Colon (tissue), 2 donors: Measurements from ENCODE around the gene FKBP9.
"Not testable (repeated sequence)": the region's sequence is repeated elsewhere in the genome, so short reads cannot be mapped to it uniquely, and the experiment has no call there.

Experiments
- FAIRE-seq: peaks from 2 replicates; lab custom pipeline; 2012; peaks lifted over from hg19 to GRCh38; lab: Jason Lieb, UNC
- donor health status: control.
- donor health status: control.

FKBP9 gene

DNA sequence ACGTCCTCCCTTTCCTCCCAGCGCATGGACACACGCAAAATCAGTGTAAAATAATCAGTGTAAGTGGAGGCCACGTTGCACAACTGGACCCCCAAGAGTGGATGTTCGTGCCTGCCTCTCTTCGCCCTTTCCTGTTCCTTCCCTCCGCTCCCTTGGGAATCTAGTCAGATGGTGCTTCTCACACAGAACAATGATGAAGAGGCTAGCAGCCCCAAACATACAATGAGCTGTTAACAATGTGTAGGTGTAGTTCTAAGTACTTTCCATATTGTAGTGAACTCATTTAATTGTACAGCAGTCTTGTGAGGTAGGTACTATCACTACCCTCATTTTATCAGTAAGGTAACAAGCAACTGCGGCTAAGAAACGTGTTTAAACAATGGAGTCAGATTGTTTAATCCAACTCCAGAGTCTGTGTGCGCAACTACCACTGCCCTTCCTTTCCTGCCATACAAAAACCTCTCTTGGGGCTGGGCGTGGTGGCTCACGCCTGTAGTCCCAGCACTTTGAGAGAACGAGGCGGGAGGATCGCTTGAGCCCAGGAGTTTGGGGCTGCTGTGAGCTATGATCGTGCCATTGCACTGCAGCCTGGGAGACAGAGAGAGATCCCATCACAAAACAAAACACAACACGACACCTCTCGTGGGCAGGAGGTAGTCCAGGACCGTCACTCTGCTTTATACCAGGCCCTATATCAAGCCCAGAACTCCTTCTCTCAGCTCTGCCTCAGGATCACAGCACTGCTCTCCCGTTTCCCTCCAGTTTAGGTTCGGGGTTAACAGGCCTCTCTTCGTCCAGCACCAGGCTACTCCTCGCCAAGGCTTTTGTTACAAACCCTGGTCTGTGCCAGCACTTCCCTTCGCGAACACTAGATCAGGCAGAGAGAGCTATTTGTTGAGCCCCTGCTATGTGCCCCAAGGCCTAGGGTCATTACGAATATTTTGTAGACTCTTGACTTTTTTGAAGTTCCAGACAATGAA lies 1.1 kb downstream of the FKBP9 start:
- no peak for FAIRE-seq

DNA sequence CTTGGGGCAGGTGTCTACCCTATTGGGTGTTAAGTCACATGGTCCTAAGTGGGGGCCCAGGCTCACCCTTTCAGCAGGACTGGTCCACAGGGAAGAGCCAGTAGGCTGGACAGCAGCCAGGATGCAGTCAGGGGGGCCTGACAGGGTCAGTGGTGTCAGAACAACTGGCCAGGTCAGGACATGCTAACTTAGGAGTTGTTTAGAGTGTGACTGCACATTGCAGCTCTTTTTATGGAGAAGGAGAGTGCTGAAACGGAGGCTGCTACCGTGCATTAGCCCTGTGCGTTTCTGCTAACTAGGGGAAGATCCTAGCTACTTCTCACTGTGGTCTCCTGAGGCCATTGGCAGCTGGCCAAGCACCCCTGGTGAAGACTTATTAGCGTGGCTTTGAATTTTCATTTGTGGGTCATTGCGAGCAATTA lies 6.7 kb downstream of the FKBP9 start:
- not testable (repeated sequence) for FAIRE-seq

DNA sequence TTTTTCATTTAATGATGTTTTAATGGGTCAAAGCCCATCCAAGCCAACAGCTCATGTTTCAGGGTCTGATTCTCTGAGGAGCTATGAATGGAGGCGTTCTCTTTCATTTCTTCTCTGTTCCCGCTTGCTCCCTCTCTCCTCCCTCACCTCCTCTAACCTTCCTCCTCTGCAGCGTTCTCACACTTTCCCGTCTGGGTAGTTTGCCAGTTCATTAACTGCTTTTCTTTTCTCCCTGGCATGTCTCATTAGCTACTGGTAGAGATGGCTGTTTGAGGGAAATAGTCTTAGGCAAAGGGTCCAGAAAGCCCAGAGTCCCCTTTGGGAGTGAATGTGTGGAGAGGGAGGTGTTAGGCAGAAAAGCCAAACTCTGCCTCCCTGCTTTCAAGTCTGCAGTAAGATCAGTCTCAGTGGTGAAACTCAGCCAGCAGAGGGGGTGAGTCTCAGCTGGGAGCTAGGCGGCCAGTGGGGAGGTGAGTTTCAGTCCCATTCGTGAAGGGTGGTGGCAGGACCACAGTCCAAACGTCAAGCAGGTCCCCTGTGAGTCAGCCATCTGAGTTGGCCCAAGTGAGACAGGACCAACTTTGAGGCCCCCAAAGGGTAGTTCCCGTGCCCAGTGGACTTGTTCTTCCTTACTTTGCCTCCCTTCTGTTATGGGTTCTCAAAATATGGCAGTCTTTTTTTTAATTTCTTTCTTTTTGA lies 7.4 kb downstream of the FKBP9 start:
- FAIRE-seq: not testable (repeated sequence)

DNA sequence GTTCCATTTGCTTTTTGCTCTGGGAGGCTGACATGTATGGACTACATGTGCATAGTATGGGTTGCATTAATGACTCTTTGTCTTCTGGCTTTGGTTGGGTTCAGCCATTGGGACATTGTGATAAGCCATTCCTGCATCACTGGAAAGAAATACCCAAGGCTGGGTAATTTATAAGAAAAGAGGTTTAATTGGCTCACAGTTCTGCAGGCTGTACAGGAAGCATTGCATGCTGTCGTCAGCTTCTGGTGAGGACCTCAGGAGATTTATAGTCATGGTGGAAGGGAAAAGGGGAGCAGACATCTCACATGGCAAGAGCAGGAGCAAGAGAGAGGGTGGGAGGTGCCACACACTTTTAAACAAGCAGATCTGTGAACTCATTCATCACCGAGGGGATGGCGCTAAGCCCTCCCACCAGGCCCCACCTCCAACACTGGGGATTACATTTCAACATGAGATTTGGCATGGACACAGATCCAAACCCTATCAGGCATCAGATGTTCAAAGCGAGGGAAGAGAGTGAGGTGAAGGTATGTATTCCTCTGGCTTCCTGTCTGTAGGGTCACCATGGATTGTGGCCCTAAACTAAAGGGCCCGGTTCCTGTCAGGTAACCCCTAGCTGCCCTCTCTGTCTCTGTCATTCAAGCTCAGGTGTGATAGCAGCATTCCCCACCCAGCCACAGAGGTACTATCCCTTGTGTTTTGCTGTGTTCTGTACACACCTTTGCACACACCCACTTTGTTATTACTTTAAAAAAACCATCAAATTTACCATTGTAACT lies 9.4 kb downstream of the FKBP9 start:
- FAIRE-seq: not testable (repeated sequence)

DNA sequence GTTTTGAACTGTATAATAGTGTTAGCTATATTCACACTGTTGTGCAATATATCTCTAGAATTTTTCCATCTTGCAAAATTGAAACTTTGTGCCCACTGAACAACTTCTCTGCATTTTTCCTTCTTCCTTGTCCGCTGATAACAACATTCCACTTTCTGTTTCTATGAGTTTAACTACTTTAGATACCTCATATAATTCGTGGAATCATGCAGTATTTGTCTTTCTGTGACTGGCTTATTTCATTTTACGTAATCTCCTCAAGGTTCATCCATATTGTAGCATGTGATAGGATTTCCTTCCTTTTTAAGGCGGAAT lies 10.0 kb downstream of the FKBP9 start:
- not testable (repeated sequence) for FAIRE-seq

DNA sequence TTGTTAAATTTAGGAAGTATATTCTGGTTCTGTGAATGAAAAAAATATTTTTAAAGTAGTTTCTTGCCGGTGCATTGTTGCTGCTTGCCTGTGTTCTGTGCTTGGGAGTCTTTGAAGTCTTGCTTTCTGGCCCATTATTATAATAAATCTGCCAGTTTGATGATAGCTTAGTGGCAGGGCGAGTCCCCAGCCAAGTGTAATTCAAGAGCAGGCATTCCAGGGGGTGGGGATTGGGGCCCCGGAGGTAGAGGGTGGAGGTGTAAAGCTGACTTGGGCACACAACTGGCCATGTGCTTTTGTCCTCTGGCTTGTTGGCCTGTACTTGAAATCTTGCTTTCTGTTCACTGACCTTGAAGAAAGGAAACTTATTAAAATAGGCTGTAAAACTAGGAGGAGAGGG lies 14.7 kb downstream of the FKBP9 start:
- not testable (repeated sequence) for FAIRE-seq

DNA sequence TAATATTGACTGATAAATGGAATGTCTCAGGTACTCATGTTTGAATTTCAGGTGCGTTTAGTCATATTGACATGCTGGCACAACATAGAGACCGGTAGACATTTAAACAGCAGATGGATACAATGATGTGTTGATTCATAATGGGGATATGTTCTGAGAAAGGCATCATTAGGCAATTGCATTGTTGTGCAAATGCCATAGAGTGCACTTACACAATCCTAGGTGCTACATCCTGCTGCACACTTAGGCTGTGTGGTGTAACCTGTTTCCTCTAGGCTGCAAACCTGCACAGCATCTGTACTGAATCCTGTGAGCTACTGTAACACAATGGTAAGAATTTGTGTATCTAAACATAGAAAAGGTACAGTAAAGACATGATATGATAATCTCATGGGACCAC lies 19.9 kb downstream of the FKBP9 start:
- FAIRE-seq: not testable (repeated sequence)

DNA sequence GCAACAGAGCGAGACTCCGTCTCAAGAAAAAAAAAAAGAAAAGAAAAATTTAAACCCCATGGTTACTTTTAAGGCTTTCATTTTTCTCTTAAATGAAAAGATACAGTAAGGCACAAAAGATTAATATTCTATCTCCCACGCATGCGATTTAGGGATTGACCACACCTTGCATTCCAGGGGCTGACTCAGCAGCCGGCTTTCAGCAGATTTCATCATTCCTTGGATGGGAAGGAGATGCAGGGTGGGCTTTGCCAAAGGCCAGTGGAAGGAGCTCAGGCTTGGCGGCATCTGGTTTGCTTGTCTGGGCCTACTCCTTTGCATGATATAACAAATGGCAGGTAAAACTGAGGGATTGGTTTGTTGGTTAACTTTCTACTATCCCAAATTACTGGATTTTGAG lies 22.0 kb downstream of the FKBP9 start:
- not testable (repeated sequence) for FAIRE-seq

DNA sequence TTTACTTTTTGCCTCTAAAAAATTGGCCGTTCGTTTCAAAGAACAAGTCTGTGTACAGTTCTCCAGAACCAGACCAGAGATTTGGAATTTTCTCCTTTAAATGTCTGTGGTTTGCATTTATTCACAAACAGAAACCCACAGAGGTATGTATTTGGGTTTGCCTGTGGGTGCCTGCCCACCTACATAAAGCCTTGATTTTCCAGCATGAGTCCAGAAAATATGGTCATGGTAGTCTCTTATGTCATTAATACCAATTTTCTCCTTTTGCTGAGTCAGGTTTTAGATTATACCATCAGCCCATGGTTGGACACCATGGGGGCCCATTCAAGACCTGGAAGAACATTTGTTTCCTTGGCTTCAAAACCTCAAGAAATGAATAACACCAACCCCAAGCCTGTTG lies 22.7 kb downstream of the FKBP9 start:
- not testable (repeated sequence) for FAIRE-seq

DNA sequence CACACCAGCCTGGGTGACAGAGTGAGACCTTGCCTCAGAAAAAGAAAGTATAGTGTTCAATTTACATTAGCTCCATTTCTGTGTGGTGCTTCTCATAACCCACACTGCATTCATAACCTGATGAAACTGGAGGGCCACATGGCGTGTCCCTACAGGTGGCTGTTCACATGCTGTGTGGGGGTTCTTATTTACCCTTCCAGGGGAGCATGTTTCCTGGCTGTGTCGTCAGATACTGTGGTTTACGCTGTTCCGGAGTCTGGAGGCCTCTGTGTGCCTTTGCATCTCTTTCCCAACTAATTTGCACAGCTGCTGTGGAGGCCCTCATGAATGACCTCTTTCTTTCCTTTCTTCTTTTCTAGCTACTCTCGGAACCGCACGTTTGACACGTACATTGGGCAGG lies 30.9 kb downstream of the FKBP9 start:
- FAIRE-seq: not testable (repeated sequence)

DNA sequence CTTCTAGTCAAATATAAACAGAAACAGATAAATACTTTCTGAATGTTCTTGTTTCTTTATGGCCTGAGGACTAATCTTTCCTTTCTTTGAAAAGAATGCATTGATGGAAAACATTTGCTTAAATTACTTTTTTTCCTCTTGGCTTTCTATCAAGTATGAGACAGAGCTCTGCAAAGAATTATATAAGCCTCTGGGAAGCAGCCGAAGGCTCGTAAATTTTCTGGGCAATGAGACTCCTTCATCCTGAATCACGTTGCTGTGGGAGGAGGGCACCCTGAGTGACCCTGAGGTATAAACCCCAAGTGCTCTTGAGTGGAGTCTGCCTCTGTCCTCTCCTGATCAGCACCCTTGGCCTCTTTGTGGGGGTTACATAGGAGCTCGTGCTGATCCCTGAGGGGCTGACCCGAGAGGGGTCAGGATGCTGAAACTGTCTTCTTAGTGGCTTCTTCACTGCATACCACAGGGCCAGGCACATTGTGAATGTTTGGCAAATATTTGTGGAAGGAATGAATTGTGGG lies 33.9 kb downstream of the FKBP9 start:
- not testable (repeated sequence) for FAIRE-seq

DNA sequence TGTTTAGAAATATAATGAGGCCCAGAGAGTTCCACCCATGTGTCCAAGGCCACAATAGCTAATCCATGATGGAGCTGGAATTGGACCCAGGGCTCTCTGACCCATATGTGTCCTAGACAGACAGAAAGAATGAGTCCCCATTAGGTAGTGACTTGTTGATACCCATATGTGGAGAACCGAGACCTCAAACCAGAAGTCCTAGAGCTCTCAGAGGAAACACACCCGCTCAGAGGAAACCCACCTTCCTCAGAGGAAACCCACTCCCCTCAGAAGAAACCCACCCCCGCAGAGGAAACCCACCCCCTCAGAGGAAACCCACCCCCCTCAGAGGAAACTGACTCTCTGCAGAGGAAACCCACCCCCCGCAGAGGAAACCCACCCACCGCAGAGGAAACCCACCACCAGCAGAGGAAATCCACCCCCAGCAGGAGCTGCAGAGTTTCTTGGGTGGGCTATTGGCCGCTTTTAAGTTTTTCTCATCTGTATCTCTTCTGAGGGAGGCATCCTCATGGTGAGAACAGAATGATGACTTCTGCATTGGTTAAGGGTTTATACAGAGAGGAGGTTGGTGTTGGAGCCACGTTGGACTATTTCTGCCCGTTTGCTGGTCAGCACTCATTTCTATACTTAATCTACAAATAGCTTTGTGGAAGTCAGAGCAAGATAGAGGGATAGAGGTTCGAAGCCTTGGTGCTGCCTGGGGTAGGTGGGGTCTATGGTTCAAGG lies 34.9 kb downstream of the FKBP9 start:
- FAIRE-seq: not testable (repeated sequence)

DNA sequence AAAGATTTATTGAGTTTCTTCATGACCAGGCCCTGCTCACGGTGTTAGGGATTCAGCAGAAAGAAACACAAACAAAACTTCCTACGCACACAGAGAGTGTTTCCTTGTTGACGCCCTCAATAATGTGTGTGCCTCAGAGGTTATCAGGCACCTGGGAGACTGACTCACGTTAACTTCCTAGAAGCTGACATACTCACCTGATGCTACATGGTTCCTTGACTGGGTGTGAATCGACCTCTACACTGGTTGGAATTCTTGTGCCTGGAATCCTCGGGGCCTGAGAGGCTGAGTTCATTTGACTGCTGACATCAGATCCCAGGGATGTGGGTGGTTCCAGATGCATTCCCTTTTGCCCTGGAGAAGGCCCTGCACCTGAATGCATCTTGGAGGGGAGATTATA lies 35.5 kb downstream of the FKBP9 start:
- peak; percentile 68 for FAIRE-seq

DNA sequence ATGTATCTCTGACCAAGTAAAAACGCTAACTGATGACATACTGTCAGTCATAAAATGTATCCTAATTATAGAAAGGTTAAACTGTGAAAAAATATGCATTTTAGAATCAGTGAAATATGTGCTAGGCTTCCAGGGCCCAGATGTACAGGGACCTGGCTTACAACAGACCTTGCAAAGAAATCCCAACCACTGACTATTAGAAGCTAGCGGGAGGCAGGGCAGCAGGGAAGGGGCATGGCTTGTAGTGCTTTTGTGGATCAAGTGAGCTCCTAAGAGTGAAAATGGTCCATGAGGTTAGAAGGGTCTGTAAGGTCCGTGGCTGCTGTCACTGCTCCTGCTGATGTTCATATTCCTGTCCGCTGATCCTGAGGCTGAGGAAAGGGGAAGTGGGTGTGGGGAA lies 40.7 kb downstream of the FKBP9 start:
- FAIRE-seq: not testable (repeated sequence)

DNA sequence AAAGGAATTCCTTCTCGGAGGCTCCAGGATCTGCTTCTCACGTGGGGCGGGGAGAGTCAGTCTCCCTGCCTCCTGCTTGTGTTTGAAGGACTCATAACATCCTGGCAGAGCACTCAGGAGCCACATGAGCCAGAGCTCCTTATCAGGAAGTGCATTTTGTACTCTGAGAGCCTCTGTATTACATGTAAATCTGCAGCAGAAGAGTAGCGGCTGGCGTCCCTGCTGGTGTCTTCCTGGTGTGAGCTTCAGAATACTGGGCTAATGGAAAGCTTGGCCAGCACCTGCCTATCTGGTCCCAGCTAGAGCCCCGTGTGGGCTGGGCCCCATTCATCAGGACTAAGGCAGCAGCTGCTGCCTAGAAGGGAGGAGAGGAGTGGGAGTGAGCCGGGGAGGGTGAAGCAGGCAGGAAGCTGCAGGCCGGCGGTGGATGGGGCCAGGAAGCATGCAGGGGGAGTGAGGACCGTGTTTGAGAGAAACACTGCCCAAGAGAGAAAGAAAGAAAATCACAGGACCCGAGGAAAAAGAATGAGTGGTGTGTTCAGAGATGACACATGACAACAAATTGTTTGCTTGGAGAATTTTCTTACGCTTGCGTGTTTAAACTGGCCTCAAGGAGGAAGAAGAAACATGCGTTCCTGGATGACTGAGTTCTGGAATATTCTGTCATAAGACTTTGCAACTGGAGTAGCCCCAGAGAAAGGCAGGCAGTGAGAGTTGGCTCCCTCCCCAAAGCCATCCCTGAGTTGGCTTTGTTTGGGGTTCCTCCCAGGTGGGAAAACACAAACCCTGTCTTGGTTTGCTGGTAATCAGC lies 41.3 kb downstream of the FKBP9 start:
- FAIRE-seq: not testable (repeated sequence)

DNA sequence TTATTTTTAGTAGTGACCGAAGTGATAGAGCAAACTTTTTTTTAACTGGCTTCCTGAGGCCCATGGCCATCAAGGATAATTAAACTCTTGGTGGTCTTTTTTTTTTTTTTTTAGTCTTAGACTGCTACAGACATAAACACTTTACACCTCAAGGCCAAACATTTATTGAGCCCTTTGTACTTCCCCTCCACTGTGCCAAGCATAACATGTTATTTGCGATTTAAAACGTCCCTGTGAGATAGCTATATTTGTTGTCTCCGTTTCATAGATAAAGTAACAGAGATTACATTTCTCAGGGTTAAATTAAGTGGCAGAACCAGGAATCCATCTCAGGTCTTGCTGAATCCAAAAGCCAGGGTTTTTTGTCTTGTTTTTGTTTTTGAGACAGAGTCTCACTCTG lies 42.1 kb downstream of the FKBP9 start:
- FAIRE-seq: not testable (repeated sequence)

DNA sequence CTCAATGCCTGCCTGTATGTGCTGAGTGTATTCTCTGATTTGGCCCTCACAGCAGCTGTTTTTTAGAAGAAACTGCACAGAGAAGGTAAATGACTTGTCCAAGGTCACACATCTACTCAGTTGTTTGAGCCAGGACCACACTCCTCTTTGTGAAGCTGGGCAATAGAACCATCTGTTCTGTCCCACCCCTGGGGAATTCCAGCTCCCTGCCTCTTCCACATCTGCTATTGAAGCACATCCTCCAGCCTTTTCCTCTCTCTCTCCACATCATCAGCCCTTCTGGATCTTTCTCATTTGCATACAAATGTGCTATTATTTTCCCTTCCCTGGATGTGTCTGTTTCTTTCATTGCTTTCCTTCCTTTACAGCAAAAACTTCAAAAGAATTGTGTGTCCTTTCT lies 45.9 kb downstream of the FKBP9 start:
- not testable (repeated sequence) for FAIRE-seq

DNA sequence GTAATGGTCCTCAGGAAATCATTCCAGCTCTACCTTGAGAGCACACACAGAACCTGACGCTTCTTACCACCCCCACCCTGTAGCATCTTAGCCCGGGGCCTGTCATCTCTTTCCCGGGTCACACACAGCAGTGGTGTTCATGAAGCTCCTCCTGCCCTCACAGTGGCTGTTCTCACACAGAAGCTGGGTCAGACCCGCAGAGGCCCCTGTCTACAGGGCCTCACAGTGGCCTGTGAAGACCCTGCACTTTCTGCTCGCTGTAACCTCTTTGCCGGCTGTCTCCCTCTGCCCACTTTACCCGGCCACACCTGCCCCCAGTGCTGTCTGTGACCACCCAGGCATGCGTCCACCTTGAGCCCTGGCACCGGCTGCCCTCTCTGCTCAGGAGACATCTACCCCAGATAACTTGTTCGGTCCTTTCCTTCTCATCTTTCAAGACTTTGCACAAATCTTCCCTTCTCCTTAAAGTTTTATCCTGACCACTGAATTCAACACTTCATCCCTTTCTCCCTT lies 46.9 kb downstream of the FKBP9 start:
- not testable (repeated sequence) for FAIRE-seq

DNA sequence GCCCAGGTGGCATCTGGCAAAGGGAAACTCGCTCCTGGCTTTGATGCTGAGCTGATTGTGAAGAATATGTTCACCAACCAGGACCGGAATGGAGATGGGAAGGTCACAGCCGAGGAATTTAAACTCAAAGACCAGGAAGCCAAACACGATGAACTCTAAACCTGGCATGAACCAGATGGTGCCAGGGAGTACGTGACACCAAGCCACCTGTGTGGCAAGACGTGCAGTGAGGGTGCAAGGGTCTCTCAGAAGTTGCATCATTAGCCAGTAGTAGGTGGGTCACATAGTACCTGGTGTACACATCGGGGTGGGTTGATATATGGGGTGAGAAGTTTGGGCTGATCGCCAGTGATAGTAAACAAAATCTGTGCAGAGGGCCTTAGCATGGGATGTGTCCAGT lies 48.0 kb downstream of the FKBP9 start:
- FAIRE-seq: not testable (repeated sequence)

DNA sequence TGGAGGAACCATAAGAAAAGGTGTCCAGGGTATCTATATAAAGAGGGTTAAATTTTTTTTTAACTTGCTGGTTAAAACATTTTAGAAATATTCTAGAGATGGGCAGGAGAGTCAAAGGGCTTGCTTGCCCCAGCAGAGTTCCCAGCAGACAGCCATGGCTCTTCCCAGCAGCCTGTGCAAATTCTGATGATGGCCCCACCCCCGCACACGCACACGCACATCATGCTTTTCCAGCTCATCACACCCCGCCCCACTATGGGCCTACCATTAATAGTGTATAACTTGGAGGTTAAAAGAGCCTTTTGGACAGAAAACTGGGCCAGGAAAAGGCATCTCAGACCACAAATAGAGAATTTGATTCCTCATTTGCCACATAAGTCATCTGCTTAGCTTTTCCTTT lies 48.5 kb downstream of the FKBP9 start:
- not testable (repeated sequence) for FAIRE-seq
